Loucy (cell line): ENCODE measurements around the gene NECTIN1.

ENCODE experiments used
- H2AFZ ChIP-seq: fragments of 200-600 bp; sonication (generic); 2 replicates; pipeline ENCODE4 v1.6.0; 2016; ENCODE audit warnings: antibody characterized with exemption, mild to moderate bottlenecking, low read length, moderate library complexity
- H3F3A ChIP-seq: fragments of 200-600 bp; 2 replicates; pipeline ENCODE4 v1.6.0; 2016; ENCODE audit warnings: antibody characterized with exemption, low read depth, mild to moderate bottlenecking
- H3K27me3 ChIP-seq: fragments of 200-600 bp; sonication (generic); 2 replicates; pipeline ENCODE4 v1.6.1; 2014; ENCODE audit warnings: low read length, mild to moderate bottlenecking; ENCODE audit not compliant: insufficient read depth, poor library complexity, severe bottlenecking
- H3K36me3 ChIP-seq: fragments of 200-600 bp; sonication (generic); 2 replicates; pipeline ENCODE4 v1.6.1; 2016; ENCODE audit warnings: low read length; ENCODE audit not compliant: insufficient read depth
- H3K4me1 ChIP-seq: fragments of 200-600 bp; sonication (generic); 2 replicates; pipeline ENCODE4 v1.5.1; 2014; ENCODE audit warnings: low read length, mild to moderate bottlenecking; ENCODE audit not compliant: insufficient read depth, poor library complexity, severe bottlenecking
- H3K4me2 ChIP-seq: fragments of 200-600 bp; sonication (generic); 2 replicates; pipeline ENCODE4 v1.6.0; 2014; ENCODE audit warnings: antibody characterized with exemption, low read length, low read depth, mild to moderate bottlenecking; ENCODE audit not compliant: poor library complexity, severe bottlenecking
- H3K4me3 ChIP-seq: fragments of 200-600 bp; sonication (generic); 2 replicates; pipeline ENCODE4 v1.5.1; 2014; ENCODE audit warnings: low read length, mild to moderate bottlenecking, mixed read lengths; ENCODE audit not compliant: poor library complexity, severe bottlenecking
- H3K79me2 ChIP-seq: fragments of 200-600 bp; sonication (generic); 2 replicates; pipeline ENCODE4 v1.6.1; 2014; ENCODE audit warnings: low read length; ENCODE audit not compliant: insufficient read depth
- H3K9ac ChIP-seq: fragments of 200-600 bp; sonication (generic); 2 replicates; pipeline ENCODE4 v1.6.0; 2014; ENCODE audit warnings: mild to moderate bottlenecking, low read depth, low read length, moderate library complexity; ENCODE audit not compliant: poor library complexity, severe bottlenecking
- H3K9me2 ChIP-seq: fragments of 200-600 bp; sonication (generic); replicated peaks from 2 replicates; pipeline ENCODE4 v1.6.1; 2016; ENCODE audit warnings: low read depth, low read length, mixed read lengths
- H3K9me3 ChIP-seq: fragments of 200-600 bp; sonication (generic); 2 replicates; pipeline ENCODE4 v1.6.1; 2014; ENCODE audit warnings: mild to moderate bottlenecking, antibody characterized with exemption, low read length, low read depth; ENCODE audit not compliant: insufficient read depth
- H4K20me1 ChIP-seq: fragments of 200-600 bp; sonication (generic); 2 replicates; pipeline ENCODE4 v1.6.0; 2014; ENCODE audit warnings: antibody characterized with exemption, low read length, mild to moderate bottlenecking; ENCODE audit not compliant: insufficient read depth, poor library complexity, severe bottlenecking
- EZH2phosphoT487 ChIP-seq: fragments of 200-600 bp; IDR thresholded peaks from 2 replicates; pipeline ENCODE4 v1.6.1; 2018; ENCODE audit warnings: antibody characterized with exemption, mild to moderate bottlenecking, moderate library complexity, borderline replicate concordance
- TF ChIP-seq, protein P1 (sequence below): fragments of 200-600 bp; sonication (generic); conservative IDR thresholded peaks from 2 replicates; pipeline ENCODE4 v1.5.1; 2014; ENCODE audit warnings: mild to moderate bottlenecking, antibody characterized with exemption, low read length

NECTIN1 gene

DNA sequence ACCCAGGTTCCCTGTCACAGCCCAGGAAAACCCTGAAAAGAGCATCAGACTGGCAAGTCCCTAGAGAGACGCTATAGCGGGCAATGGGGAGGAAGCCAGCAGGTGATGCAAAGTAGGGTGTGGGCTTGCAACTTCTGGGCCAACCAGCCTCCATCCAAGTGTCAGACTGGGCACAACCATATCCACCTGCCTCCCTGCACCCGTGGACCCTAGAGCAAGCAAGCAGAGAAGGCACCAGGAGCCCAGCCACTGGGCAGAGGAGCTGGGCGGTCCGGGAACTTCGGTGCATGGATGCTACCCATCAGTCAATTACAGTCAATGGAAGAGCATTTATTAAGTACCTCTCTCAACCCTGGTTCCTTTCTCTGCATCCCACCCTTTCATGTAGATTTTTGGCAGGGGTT, 2.8 kb downstream of the NECTIN1 start:
- Histone ChIP-seq H3K4me2 (peak overlapping the region; percentile 97), H3F3A (no peaks in the 10 kb centered on the region), H3K4me1 (peaks cover 57% of the 10 kb centered on the region), H3K36me3 (peaks cover 7% of the 10 kb centered on the region; the same call in 1 of the 2 replicates), H2AFZ (no peak overlapping the region), H3K4me3 (peak overlapping the region; percentile 96), H3K9ac (peak overlapping the region; percentile 90), H3K79me2 (peaks cover 73% of the 10 kb centered on the region), H4K20me1 (peaks cover 69% of the 10 kb centered on the region), H3K9me2 (no peaks in the 10 kb centered on the region), H3K27me3 (peaks cover 4% of the 10 kb centered on the region), H3K9me3 (no peaks in the 10 kb centered on the region)
- no peak for TF ChIP-seq EZH2phosphoT487
- TF ChIP-seq, protein P1, sequence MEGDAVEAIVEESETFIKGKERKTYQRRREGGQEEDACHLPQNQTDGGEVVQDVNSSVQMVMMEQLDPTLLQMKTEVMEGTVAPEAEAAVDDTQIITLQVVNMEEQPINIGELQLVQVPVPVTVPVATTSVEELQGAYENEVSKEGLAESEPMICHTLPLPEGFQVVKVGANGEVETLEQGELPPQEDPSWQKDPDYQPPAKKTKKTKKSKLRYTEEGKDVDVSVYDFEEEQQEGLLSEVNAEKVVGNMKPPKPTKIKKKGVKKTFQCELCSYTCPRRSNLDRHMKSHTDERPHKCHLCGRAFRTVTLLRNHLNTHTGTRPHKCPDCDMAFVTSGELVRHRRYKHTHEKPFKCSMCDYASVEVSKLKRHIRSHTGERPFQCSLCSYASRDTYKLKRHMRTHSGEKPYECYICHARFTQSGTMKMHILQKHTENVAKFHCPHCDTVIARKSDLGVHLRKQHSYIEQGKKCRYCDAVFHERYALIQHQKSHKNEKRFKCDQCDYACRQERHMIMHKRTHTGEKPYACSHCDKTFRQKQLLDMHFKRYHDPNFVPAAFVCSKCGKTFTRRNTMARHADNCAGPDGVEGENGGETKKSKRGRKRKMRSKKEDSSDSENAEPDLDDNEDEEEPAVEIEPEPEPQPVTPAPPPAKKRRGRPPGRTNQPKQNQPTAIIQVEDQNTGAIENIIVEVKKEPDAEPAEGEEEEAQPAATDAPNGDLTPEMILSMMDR: no peak

- Histone ChIP-seq H3F3A (no peaks in the 10 kb centered on the region), H3K9ac (peak overlapping the region; percentile 90), H3K9me2 (no peaks in the 10 kb centered on the region), H4K20me1 (peaks cover 80% of the 10 kb centered on the region), H3K4me2 (peak overlapping the region; percentile 97), H2AFZ (no peak overlapping the region), H3K9me3 (no peaks in the 10 kb centered on the region), H3K36me3 (peaks cover 17% of the 10 kb centered on the region; the same call in 1 of the 2 replicates), H3K27me3 (peaks cover 4% of the 10 kb centered on the region), H3K4me1 (peaks cover 65% of the 10 kb centered on the region), H3K79me2 (peaks cover 85% of the 10 kb centered on the region), H3K4me3 (peak overlapping the region; percentile 96)
- TF ChIP-seq, protein P1: no peak
- TF ChIP-seq EZH2phosphoT487: no peak
Observed at GRCh38 chr11:119724956-119725355, 4.0 kb downstream of the NECTIN1 start.

- H3F3A ChIP-seq: no peaks in the 10 kb centered on the region
- no peak overlapping the region for H2AFZ ChIP-seq
- H3K27me3 ChIP-seq: peaks cover 4% of the 10 kb centered on the region
- peaks cover 23% of the 10 kb centered on the region; the same call in 1 of the 2 replicates for H3K36me3 ChIP-seq
- peak overlapping the region; percentile 97 for H3K4me2 ChIP-seq
- TF ChIP-seq, protein P1: no peak
- TF ChIP-seq EZH2phosphoT487: no peak
- no peaks in the 10 kb centered on the region for H3K9me2 ChIP-seq
- peaks cover 73% of the 10 kb centered on the region for H3K4me1 ChIP-seq
- peak overlapping the region; percentile 96 for H3K4me3 ChIP-seq
- peaks cover 95% of the 10 kb centered on the region for H3K79me2 ChIP-seq
- H3K9ac ChIP-seq: peak overlapping the region; percentile 90
- H4K20me1 ChIP-seq: peaks cover 88% of the 10 kb centered on the region
- no peaks in the 10 kb centered on the region for H3K9me3 ChIP-seq
Observed at GRCh38 chr11:119723952-119724325, 5.1 kb downstream of the NECTIN1 start.
